Activated CD4-positive, alpha-beta memory T cell treated with anti-CD3 and anti-CD28 coated beads for 36 hours (primary cell): ENCODE measurements around the gene SKIC8. TPM values are rescaled to one million over a fixed set of nuclear protein-coding genes. Genes with fewer than 3 reads are reported as not detected.
A peak's percentile ranks its signal among the peaks of the same experiment; 100 is the strongest.

Source experiments
- CTCF ChIA-PET: fragments of 350-600 bp; sonication (Branson Sonifier 250); formaldehyde crosslinking; loops from one replicate; lab custom pipeline; 2021; ENCODE audit warnings: antibody characterized with exemption, inconsistent platforms; lab: Charles Lee
- POLR2A ChIA-PET: fragments of 350-600 bp; sonication (Branson Sonifier 250); formaldehyde crosslinking; loops from one replicate; lab custom pipeline; 2021; ENCODE audit warnings: antibody characterized with exemption; lab: Charles Lee
- DNase-seq: peaks from one replicate; pipeline ENCODE4 v3.0.0-alpha.2; 2020
- H3K27ac Mint-ChIP-seq: one replicate; pipeline ENCODE4 v1.8.0; 2021; ENCODE audit warnings: mixed read lengths
- H3K27me3 Mint-ChIP-seq: one replicate; pipeline ENCODE4 v1.8.0; 2021; ENCODE audit warnings: mixed read lengths
- H3K36me3 Mint-ChIP-seq: one replicate; pipeline ENCODE4 v1.8.0; 2021; ENCODE audit warnings: mixed read lengths
- H3K4me1 Mint-ChIP-seq: one replicate; pipeline ENCODE4 v1.8.0; 2021; ENCODE audit warnings: low read depth, mixed read lengths
- H3K4me3 Mint-ChIP-seq: one replicate; pipeline ENCODE4 v1.8.0; 2021; ENCODE audit warnings: mild to moderate bottlenecking, mixed read lengths
- H3K9me3 Mint-ChIP-seq: one replicate; pipeline ENCODE4 v1.8.0; 2021; ENCODE audit warnings: mixed read lengths
- intact Hi-C: fragments of 100-400 bp; cut with micrococcal nuclease; formaldehyde crosslinking; loops from one replicate; pipeline ENCODE4 v1.15.1; 2023
- total RNA-seq, 2 experiments: library from RNA; stranded (reverse); gene quantifications; one replicate each; pipeline ENCODE4 v1.2.3, GENCODE V29; 2021

SKIC8 gene
- total RNA-seq, 2 experiments from 2014 or later, result 50.1 to 51.3 TPM

GRCh38 chr15:78335985-78336384 lies 36.6 kb upstream of the SKIC8 start:
- Mint-ChIP-seq H3K36me3 (no peaks in the 10 kb centered on the region), H3K27ac (no peak overlapping the region), H3K27me3 (peaks cover 27% of the 10 kb centered on the region), H3K9me3 (no peaks in the 10 kb centered on the region), H3K4me1 (peaks cover 3% of the 10 kb centered on the region), H3K4me3 (no peak overlapping the region)
- ChIA-PET POLR2A (no interaction called here), CTCF (no interaction called here)
- intact Hi-C loops, result no loop called here
- DNase-seq, result no peak

- H3K27me3 Mint-ChIP-seq, result peaks cover 17% of the 10 kb centered on the region
- no peak for DNase-seq
- ChIA-PET POLR2A (no interaction called here), CTCF (no interaction called here)
- H3K4me1 Mint-ChIP-seq, result peaks cover 3% of the 10 kb centered on the region
- H3K9me3 Mint-ChIP-seq, result no peaks in the 10 kb centered on the region
- H3K36me3 Mint-ChIP-seq, result no peaks in the 10 kb centered on the region
- intact Hi-C loops, result no loop called here
- no peak overlapping the region for H3K27ac Mint-ChIP-seq
- no peak overlapping the region for H3K4me3 Mint-ChIP-seq
These were observed 35.4 kb upstream of the SKIC8 start for GRCh38 chr15:78334845-78335244.

- no peaks in the 10 kb centered on the region for H3K4me1 Mint-ChIP-seq
- no peak overlapping the region for H3K27ac Mint-ChIP-seq
- H3K36me3 Mint-ChIP-seq, result no peaks in the 10 kb centered on the region
- DNase-seq, result peak; percentile 22
- no peak overlapping the region for H3K4me3 Mint-ChIP-seq
- intact Hi-C loops, result no loop called here
- CTCF ChIA-PET, result interaction anchor here (0.6 to 1.0 kb wide), 2 partner anchors 93 to 135 kb away, joined by 3 to 5 read pairs; no protein-coding TSS in a partner anchor
- no peaks in the 10 kb centered on the region for H3K9me3 Mint-ChIP-seq
- no peaks in the 10 kb centered on the region for H3K27me3 Mint-ChIP-seq
- POLR2A ChIA-PET, result no interaction called here
These were observed 30.2 kb upstream of the SKIC8 start for GRCh38 chr15:78329625-78330024.

- POLR2A ChIA-PET, result no interaction called here
- no peak for DNase-seq
- H3K9me3 Mint-ChIP-seq, result no peaks in the 10 kb centered on the region
- no peak overlapping the region for H3K27ac Mint-ChIP-seq
- no peaks in the 10 kb centered on the region for H3K27me3 Mint-ChIP-seq
- intact Hi-C loops, result no loop called here
- H3K4me1 Mint-ChIP-seq, result no peaks in the 10 kb centered on the region
- no peak overlapping the region for H3K4me3 Mint-ChIP-seq
- no peaks in the 10 kb centered on the region for H3K36me3 Mint-ChIP-seq
- CTCF ChIA-PET, result interaction anchor here (1.0 kb wide), 1 partner anchor 91 kb away, joined by 3 read pairs; no protein-coding TSS in a partner anchor
These were observed 28.1 kb upstream of the SKIC8 start for GRCh38 chr15:78327466-78327865.

GRCh38 chr15:78325092-78325843 lies 25.9 kb upstream of the SKIC8 start:
- Mint-ChIP-seq H3K27me3 (no peaks in the 10 kb centered on the region), H3K36me3 (no peaks in the 10 kb centered on the region), H3K4me3 (no peak overlapping the region), H3K4me1 (no peaks in the 10 kb centered on the region), H3K27ac (no peak overlapping the region), H3K9me3 (no peaks in the 10 kb centered on the region)
- CTCF ChIA-PET, result interaction anchor here (1.3 kb wide), 1 partner anchor 98 kb away, joined by 4 read pairs; no protein-coding TSS in a partner anchor
- intact Hi-C loops, result no loop called here
- POLR2A ChIA-PET, result no interaction called here
- DNase-seq, result no peak

- intact Hi-C loops, result no loop called here
These were observed 24.7 kb upstream of the SKIC8 start for GRCh38 chr15:78324144-78324543.

GRCh38 chr15:78323693-78324092 lies 24.3 kb upstream of the SKIC8 start:
- no peaks in the 10 kb centered on the region for H3K4me1 Mint-ChIP-seq
- H3K27ac Mint-ChIP-seq, result no peak overlapping the region
- no peak overlapping the region for H3K4me3 Mint-ChIP-seq
- H3K27me3 Mint-ChIP-seq, result no peaks in the 10 kb centered on the region
- H3K36me3 Mint-ChIP-seq, result no peaks in the 10 kb centered on the region
- intact Hi-C loops, result no loop called here
- no peaks in the 10 kb centered on the region for H3K9me3 Mint-ChIP-seq
- ChIA-PET POLR2A (no interaction called here), CTCF (interaction anchor here (1.3 kb wide), 1 partner anchor 99 kb away, joined by 4 read pairs; no protein-coding TSS in a partner anchor)
- DNase-seq, result no peak

More at GRCh38 chr15:78324144-78324543, 24.7 kb upstream of the SKIC8 start:
- POLR2A ChIA-PET, result no interaction called here
- no peak overlapping the region for H3K27ac Mint-ChIP-seq
- H3K4me3 Mint-ChIP-seq, result no peak overlapping the region
- H3K9me3 Mint-ChIP-seq, result no peaks in the 10 kb centered on the region
- H3K4me1 Mint-ChIP-seq, result no peaks in the 10 kb centered on the region
- no peaks in the 10 kb centered on the region for H3K27me3 Mint-ChIP-seq
- CTCF ChIA-PET, result interaction anchor here (1.3 kb wide), 1 partner anchor 99 kb away, joined by 4 read pairs; no protein-coding TSS in a partner anchor
- DNase-seq, result no peak
- H3K36me3 Mint-ChIP-seq, result no peaks in the 10 kb centered on the region

- Mint-ChIP-seq H3K9me3 (no peaks in the 10 kb centered on the region), H3K27me3 (no peaks in the 10 kb centered on the region), H3K36me3 (no peaks in the 10 kb centered on the region), H3K4me3 (no peak overlapping the region), H3K27ac (no peak overlapping the region), H3K4me1 (no peaks in the 10 kb centered on the region)
- ChIA-PET POLR2A (no interaction called here), CTCF (no interaction called here)
- DNase-seq, result no peak
- intact Hi-C loops, result no loop called here
These were observed 23.5 kb upstream of the SKIC8 start for GRCh38 chr15:78322724-78323521.

GRCh38 chr15:78322243-78322642 lies 22.8 kb upstream of the SKIC8 start:
- no peaks in the 10 kb centered on the region for H3K4me1 Mint-ChIP-seq
- intact Hi-C loops, result no loop called here
- no peaks in the 10 kb centered on the region for H3K9me3 Mint-ChIP-seq
- H3K36me3 Mint-ChIP-seq, result no peaks in the 10 kb centered on the region
- DNase-seq, result no peak
- ChIA-PET CTCF (no interaction called here), POLR2A (no interaction called here)
- no peak overlapping the region for H3K27ac Mint-ChIP-seq
- no peak overlapping the region for H3K4me3 Mint-ChIP-seq
- H3K27me3 Mint-ChIP-seq, result no peaks in the 10 kb centered on the region

GRCh38 chr15:78321786-78322185 lies 22.4 kb upstream of the SKIC8 start:
- intact Hi-C loops, result no loop called here
- POLR2A ChIA-PET, result no interaction called here
- H3K4me3 Mint-ChIP-seq, result no peak overlapping the region

GRCh38 chr15:78321041-78321570 lies 21.7 kb upstream of the SKIC8 start:
- no peaks in the 10 kb centered on the region for H3K9me3 Mint-ChIP-seq
- H3K4me1 Mint-ChIP-seq, result no peaks in the 10 kb centered on the region
- POLR2A ChIA-PET, result no interaction called here
- no peak for DNase-seq
- CTCF ChIA-PET, result interaction anchor here (0.6 kb wide), 1 partner anchor 77 kb away, joined by 3 read pairs; no protein-coding TSS in a partner anchor
- no peaks in the 10 kb centered on the region for H3K36me3 Mint-ChIP-seq
- intact Hi-C loops, result no loop called here
- H3K27ac Mint-ChIP-seq, result no peak overlapping the region
- H3K4me3 Mint-ChIP-seq, result no peak overlapping the region
- no peaks in the 10 kb centered on the region for H3K27me3 Mint-ChIP-seq

More at GRCh38 chr15:78321786-78322185, 22.4 kb upstream of the SKIC8 start:
- Mint-ChIP-seq H3K4me1 (no peaks in the 10 kb centered on the region), H3K9me3 (no peaks in the 10 kb centered on the region), H3K27ac (no peak overlapping the region), H3K27me3 (no peaks in the 10 kb centered on the region), H3K36me3 (no peaks in the 10 kb centered on the region)
- CTCF ChIA-PET, result no interaction called here
- no peak for DNase-seq

GRCh38 chr15:78320183-78320582 lies 20.8 kb upstream of the SKIC8 start:
- DNase-seq, result no peak
- Mint-ChIP-seq H3K27ac (no peak overlapping the region), H3K4me3 (no peak overlapping the region), H3K27me3 (no peaks in the 10 kb centered on the region), H3K4me1 (no peaks in the 10 kb centered on the region), H3K36me3 (no peaks in the 10 kb centered on the region), H3K9me3 (no peaks in the 10 kb centered on the region)
- intact Hi-C loops, result no loop called here
- ChIA-PET CTCF (no interaction called here), POLR2A (no interaction called here)
